ENCODE data around the gene UACA.

GRCh38 chr15:70797464-70797863 lies 34.1 kb upstream of the UACA start:
- TF ChIP-seq, protein P1, sequence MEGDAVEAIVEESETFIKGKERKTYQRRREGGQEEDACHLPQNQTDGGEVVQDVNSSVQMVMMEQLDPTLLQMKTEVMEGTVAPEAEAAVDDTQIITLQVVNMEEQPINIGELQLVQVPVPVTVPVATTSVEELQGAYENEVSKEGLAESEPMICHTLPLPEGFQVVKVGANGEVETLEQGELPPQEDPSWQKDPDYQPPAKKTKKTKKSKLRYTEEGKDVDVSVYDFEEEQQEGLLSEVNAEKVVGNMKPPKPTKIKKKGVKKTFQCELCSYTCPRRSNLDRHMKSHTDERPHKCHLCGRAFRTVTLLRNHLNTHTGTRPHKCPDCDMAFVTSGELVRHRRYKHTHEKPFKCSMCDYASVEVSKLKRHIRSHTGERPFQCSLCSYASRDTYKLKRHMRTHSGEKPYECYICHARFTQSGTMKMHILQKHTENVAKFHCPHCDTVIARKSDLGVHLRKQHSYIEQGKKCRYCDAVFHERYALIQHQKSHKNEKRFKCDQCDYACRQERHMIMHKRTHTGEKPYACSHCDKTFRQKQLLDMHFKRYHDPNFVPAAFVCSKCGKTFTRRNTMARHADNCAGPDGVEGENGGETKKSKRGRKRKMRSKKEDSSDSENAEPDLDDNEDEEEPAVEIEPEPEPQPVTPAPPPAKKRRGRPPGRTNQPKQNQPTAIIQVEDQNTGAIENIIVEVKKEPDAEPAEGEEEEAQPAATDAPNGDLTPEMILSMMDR (IDR thresholded peaks at IDR 0.05; ENCODE audit: low read depth, low read length) = no peak
- TF ChIP-seq POLR2A (IDR thresholded peaks at IDR 0.05; ENCODE audit: extremely low read depth, insufficient read length) = no peak

All from NB4 (cell line).